ENCODE measurements around the gene PGLYRP4. TPM values are rescaled to one million over a fixed set of nuclear protein-coding genes. Genes with fewer than 3 reads are reported as not detected.
A peak's percentile ranks its signal among the peaks of the same experiment; 100 is the strongest.

Gene PGLYRP4, protein sequence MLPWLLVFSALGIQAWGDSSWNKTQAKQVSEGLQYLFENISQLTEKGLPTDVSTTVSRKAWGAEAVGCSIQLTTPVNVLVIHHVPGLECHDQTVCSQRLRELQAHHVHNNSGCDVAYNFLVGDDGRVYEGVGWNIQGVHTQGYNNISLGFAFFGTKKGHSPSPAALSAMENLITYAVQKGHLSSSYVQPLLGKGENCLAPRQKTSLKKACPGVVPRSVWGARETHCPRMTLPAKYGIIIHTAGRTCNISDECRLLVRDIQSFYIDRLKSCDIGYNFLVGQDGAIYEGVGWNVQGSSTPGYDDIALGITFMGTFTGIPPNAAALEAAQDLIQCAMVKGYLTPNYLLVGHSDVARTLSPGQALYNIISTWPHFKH
- total RNA-seq (not detected), polyA plus RNA-seq (ENCODE audit: insufficient read depth, low read depth, low replicate concordance) (not detected)
- long read RNA-seq, donor 1, result 0 reads
- long read RNA-seq, donor 2, result 0 reads
- long read RNA-seq, donor 3, result 0 reads
- long read RNA-seq, donor 4, result 0 reads
- long read RNA-seq, donor 5, result 0 reads
- long read RNA-seq, donor 6, result 0 reads
- long read RNA-seq, donor 7, result 0 reads
- long read RNA-seq, donor 8, result 0 reads
- long read RNA-seq, donor 9, result 0 reads
- long read RNA-seq, donor 10, result 0 reads

GRCh38 chr1:153348511-153349362, at the start of gene PGLYRP4:
Gene PGLYRP4 (minus strand): TSS chr1:153348841. CDS start chr1:153347932, 909 bp downstream.
- no peak within 1 kb of the TSS for H3K27ac ChIP-seq (ENCODE audit: low read depth in 2 of 2, low read length in 2 of 2)
- H3K27me3 ChIP-seq (ENCODE audit: control insufficient read depth, insufficient read depth, low read length), result no peaks in the 10 kb centered on the region
- H3K4me3 ChIP-seq (ENCODE audit: low read length in 3 of 3), result no peak within 1 kb of the TSS
- no peak within 1 kb of the TSS for H3K9ac ChIP-seq (ENCODE audit: low read length in 3 of 3)
- intact Hi-C loops (cut with DNase I), result no loop called here
- FAIRE-seq (no peak), DNase-seq (peak in 1 of 5 donors; percentile 6)
- TF ChIP-seq, protein P1, sequence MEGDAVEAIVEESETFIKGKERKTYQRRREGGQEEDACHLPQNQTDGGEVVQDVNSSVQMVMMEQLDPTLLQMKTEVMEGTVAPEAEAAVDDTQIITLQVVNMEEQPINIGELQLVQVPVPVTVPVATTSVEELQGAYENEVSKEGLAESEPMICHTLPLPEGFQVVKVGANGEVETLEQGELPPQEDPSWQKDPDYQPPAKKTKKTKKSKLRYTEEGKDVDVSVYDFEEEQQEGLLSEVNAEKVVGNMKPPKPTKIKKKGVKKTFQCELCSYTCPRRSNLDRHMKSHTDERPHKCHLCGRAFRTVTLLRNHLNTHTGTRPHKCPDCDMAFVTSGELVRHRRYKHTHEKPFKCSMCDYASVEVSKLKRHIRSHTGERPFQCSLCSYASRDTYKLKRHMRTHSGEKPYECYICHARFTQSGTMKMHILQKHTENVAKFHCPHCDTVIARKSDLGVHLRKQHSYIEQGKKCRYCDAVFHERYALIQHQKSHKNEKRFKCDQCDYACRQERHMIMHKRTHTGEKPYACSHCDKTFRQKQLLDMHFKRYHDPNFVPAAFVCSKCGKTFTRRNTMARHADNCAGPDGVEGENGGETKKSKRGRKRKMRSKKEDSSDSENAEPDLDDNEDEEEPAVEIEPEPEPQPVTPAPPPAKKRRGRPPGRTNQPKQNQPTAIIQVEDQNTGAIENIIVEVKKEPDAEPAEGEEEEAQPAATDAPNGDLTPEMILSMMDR (IDR thresholded peaks at IDR 0.05; ENCODE audit: borderline replicate concordance, extremely low read depth, insufficient read depth), result no peak
- H3K36me3 ChIP-seq (ENCODE audit: control insufficient read depth in 2 of 3, insufficient read depth in 3 of 3, low read length in 3 of 3), result no peaks in the 10 kb centered on the region
- H3K9me3 ChIP-seq (ENCODE audit: control insufficient read depth in 2 of 3, insufficient read depth in 1 of 3, low read length in 3 of 3), result no peaks in the 10 kb centered on the region
- H3K4me1 ChIP-seq (ENCODE audit: control insufficient read depth in 2 of 3, insufficient read depth in 2 of 3, low read depth in 1 of 3, low read length in 3 of 3), result no peaks in the 10 kb centered on the region

- DNase-seq (no peak), FAIRE-seq (no peak)
- no peaks in the 10 kb centered on the region for H3K27me3 ChIP-seq (ENCODE audit: control insufficient read depth, insufficient read depth, low read length)
Observed at GRCh38 chr1:153397924-153398651, 49.4 kb upstream of the PGLYRP4 start.

More at GRCh38 chr1:153397924-153398651, 49.4 kb upstream of the PGLYRP4 start:
- TF ChIP-seq, protein P1 (IDR thresholded peaks at IDR 0.05; ENCODE audit: borderline replicate concordance, extremely low read depth, insufficient read depth), result no peak
- no peak overlapping the region for H3K4me3 ChIP-seq (ENCODE audit: low read length in 3 of 3)
- no peaks in the 10 kb centered on the region for H3K36me3 ChIP-seq (ENCODE audit: control insufficient read depth in 2 of 3, insufficient read depth in 3 of 3, low read length in 3 of 3)
- H3K27ac ChIP-seq (ENCODE audit: low read depth in 2 of 2, low read length in 2 of 2), result no peak overlapping the region
- no peak overlapping the region for H3K9ac ChIP-seq (ENCODE audit: low read length in 3 of 3)
- intact Hi-C loops (cut with DNase I), result no loop called here
- no peaks in the 10 kb centered on the region for H3K9me3 ChIP-seq (ENCODE audit: control insufficient read depth in 2 of 3, insufficient read depth in 1 of 3, low read length in 3 of 3)
- H3K4me1 ChIP-seq (ENCODE audit: control insufficient read depth in 2 of 3, insufficient read depth in 2 of 3, low read depth in 1 of 3, low read length in 3 of 3), result no peaks in the 10 kb centered on the region

All from kidney (tissue), 22 donors.